Subcutaneous adipose tissue (tissue), 4 donors: ENCODE results near the gene TSSK3. TPM values are rescaled to one million over a fixed set of nuclear protein-coding genes. Genes with fewer than 3 reads are reported as not detected.

ENCODE experiments used
- CTCF ChIP-seq: fragments of 450-650 bp; IDR thresholded peaks from one replicate; pipeline ENCODE4 v1.5.1; 2016; ENCODE audit warnings: low read depth, mild to moderate bottlenecking, control low read depth, antibody characterized with exemption, moderate library complexity
- total RNA-seq, 4 donors: library from RNA; depleted of rRNA; stranded (reverse); fragments of >200 nt; gene quantifications; one replicate each; pipeline ENCODE4 v1.1.0, GENCODE V29; 2016

The TSSK3 gene
- total RNA-seq, 4 donors from 2014 or later: 0.51 to 2.9 (median 1.1) TPM; not detected in 1

GRCh38 chr1:32399843-32400242 lies 37.5 kb downstream of the TSSK3 start:
- TF ChIP-seq CTCF: no peak

DNA sequence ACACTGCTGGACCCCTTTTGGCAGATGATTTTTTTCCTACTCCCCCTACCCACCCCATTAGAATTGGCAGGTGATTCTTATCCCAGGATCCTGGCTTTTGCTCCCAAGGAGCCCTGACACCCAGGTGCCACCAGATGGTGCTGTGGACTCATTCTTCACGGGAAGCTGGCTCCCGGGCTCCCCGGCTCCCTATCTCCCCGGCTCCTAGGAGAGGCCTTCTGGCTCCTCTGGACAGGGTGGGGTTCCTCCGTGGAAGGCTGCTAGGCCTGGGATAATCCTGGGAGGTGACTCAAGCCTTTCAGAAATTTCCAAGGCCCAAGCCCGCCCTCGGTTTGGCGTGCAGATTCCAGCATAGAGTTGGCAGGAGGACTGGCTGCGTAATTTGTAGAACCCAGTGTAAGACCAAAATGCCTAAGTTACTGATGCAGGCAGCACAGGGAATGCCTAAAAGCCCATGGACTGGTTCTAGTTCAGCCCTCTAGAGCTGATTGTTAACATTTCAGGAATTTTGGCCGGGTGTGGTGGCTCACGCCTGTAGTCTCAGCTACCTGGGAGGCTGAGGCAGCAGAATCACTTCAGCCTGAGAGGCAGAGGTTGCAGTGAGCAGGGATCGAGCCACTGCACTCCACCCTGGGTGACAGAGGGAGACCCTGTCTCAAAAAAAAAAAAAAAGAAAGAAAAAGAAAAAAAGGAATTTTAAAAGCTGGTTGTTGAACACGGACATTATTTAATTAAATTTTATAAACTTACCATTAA lies 38.7 kb downstream of the TSSK3 start:
- no peak for TF ChIP-seq CTCF

DNA sequence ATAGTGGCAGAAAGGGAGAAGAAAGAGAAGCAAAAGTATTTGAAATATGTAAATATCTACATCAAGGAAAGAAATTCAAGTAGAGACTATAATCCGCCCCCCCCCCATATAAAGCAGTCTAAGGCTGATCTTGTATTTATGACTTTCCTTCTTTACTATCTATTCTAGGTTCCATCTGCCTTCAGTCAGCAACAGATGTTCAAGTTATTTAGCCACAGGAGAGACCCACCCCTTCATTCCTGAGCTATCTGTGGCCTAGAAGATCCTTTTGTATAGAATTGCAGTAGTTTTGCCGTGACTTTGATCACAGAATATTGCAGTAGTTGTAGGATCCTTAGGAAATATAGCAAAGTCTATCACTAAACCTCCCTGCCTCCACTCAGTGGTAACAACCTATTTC lies 42.6 kb downstream of the TSSK3 start:
- TF ChIP-seq CTCF: no peak

DNA sequence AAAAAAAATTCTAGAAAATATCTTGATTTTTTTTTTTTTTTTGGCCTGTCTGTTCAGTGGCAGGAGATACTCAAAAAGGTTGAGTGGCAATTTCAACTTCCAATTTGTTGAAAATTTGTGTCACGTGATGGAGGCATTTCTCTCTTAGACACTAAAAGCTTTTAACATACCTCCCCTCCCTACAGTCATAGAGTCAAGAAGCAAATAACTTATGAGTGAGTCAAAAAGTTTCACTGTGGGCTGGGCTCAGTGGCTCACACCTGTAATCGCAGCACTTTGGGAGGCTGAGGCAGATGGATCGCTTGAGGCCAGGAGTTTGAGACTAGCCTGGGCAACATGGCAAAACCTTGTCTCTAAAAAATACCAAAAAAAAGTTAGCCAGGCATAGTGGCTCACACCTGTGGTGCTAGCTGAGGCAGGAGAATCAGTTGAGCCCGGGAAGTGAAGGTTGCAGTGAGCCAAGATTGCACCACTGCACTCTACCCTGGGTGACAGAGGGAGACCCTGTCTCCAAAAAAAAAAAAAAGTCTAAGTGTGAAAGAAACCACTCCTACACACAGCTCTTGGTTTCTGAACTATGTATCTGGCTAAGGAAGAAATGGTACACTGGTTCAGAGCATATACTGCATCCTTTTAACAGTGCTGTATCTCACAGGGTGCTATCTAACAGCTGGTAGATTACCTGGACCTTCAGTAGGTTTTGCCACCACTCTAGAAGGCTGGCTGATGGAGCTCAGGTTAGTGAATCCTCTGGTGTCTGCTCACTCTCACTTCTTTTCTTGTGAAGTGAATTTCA lies 43.5 kb downstream of the TSSK3 start:
- TF ChIP-seq CTCF: no peak

- TF ChIP-seq CTCF: no peak
Observed at GRCh38 chr1:32406629-32407111, 44.3 kb downstream of the TSSK3 start.

DNA sequence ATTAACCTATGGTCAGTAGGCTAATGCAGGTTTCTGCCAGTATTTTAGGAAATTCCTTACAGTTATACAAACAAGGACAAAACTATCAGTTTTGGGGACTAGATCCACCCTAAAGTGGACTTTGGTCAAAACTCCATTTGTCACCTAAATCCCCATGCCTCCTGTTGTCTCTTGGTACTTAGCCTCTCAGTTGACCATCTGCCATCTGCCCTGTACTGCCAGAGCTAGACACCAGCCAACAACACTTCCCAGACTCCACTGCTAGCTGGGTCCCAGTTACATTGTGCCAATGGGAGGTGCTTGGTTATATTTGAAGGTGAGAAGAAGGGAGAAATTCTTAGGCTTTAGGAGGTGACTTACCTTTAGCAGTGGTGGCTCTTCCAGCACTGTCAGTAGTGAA lies 48.9 kb downstream of the TSSK3 start:
- no peak for TF ChIP-seq CTCF

DNA sequence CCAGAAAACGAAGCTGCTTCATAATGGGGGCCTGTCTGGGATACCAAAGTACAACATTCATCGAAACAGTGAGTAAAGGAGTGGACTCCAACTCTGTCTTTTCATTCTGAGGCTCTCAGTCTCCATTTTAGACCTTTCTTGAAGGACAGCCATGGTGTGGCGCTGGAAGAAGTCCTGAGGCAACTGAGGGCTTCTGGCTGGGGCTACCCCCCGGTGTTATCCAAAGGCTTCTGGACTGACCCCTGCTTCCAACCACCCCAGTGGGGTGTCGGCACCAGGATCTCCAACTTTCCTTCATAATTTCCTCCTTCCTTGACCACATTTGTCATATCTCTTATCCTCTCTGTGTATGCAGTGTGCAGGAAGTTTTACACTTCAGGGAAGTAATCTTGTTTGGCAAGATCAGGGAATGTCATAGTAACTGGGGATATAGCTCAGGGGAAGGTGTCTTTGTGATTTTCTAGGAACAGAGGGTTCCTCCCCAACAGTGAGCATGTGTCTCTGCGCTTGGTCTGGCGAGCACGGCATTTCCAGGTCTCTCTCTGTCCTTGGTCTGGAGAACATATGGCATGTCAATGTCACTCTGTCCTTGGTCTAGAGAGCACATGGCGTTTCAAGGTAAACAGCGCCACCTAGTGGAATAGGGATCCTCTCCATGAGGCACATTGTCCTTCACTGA lies 51.3 kb downstream of the TSSK3 start:
- TF ChIP-seq CTCF: no peak
